Measurements from ENCODE around the gene FBLN1. TPM values are rescaled to one million over a fixed set of nuclear protein-coding genes. Genes with fewer than 3 reads are reported as not detected.

Gene FBLN1
- total RNA-seq, 1 experiment from 2014 or later = 183 TPM

DNA sequence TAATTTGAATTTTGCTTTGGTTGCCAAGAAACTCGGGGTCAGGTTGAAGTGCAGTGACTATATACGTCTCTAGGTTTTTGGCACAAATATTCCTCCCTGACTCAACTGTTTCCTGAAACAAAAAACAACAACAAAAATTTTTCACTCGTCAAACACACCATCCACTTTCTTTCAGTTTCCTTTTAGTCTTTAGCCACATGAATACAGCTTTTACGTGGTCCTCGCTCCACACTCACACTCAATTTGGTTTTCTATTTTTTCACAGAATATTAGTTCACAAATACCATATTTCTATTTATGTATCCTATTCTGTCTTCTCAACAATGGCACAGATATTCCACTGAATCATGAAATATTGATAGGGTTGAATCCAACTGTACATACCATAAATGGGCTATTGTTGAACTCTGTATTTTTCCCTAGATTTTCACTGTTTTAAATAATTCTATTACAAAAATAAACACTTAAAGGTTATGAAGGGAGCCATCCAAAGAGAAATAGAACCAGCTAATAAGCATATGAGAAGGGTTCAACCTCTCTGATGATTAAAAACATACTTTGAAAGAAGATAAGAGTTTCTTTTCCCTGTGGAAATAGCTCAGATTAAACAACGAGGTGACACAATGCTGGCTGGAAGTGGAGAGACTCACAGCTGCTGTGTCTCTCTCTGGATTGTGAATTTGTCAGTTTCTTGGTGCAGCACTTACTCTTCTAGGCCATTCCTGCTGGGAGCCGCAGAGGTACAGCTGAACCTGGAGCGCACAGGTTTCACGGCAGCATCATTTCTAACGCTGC, 5.1 kb upstream of the FBLN1 start:
- Mint-ChIP-seq H3K9me3 (peaks cover 6% of the 10 kb centered on the region), H3K27me3 (ENCODE audit: low read depth) (no peaks in the 10 kb centered on the region; the same call in 1 of the 2 replicates), H3K4me3 (no peak overlapping the region), H3K36me3 (no peaks in the 10 kb centered on the region; the same call in 1 of the 2 replicates), H3K27ac (no peak overlapping the region), H3K4me1 (peaks cover 35% of the 10 kb centered on the region)
- POLR2A ChIA-PET = interaction anchor here (0.5 kb wide), 1 partner anchor 56 kb away, joined by 3 read pairs; no protein-coding TSS in a partner anchor
- TF ChIP-seq, protein P1, sequence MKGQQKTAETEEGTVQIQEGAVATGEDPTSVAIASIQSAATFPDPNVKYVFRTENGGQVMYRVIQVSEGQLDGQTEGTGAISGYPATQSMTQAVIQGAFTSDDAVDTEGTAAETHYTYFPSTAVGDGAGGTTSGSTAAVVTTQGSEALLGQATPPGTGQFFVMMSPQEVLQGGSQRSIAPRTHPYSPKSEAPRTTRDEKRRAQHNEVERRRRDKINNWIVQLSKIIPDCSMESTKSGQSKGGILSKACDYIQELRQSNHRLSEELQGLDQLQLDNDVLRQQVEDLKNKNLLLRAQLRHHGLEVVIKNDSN (CRISPR knock-in tag; IDR thresholded peaks at IDR 0.05) = no peak
- TF ChIP-seq SP1 (CRISPR knock-in tag; conservative IDR thresholded peaks at IDR 0.05) = no peak
- TF ChIP-seq, protein P2, sequence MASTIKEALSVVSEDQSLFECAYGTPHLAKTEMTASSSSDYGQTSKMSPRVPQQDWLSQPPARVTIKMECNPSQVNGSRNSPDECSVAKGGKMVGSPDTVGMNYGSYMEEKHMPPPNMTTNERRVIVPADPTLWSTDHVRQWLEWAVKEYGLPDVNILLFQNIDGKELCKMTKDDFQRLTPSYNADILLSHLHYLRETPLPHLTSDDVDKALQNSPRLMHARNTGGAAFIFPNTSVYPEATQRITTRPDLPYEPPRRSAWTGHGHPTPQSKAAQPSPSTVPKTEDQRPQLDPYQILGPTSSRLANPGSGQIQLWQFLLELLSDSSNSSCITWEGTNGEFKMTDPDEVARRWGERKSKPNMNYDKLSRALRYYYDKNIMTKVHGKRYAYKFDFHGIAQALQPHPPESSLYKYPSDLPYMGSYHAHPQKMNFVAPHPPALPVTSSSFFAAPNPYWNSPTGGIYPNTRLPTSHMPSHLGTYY (CRISPR knock-in tag; IDR thresholded peaks at IDR 0.05) = no peak
- TF ChIP-seq NR1H2 (CRISPR knock-in tag; IDR thresholded peaks at IDR 0.05) = no peak
- no peak for TF ChIP-seq NR2C2 (CRISPR knock-in tag; IDR thresholded peaks at IDR 0.05)
- TF ChIP-seq ATF1 (CRISPR knock-in tag; IDR thresholded peaks at IDR 0.05) = no peak
- no peak for TF ChIP-seq ETV6 (CRISPR knock-in tag; IDR thresholded peaks at IDR 0.05)
- TF ChIP-seq, protein P3, sequence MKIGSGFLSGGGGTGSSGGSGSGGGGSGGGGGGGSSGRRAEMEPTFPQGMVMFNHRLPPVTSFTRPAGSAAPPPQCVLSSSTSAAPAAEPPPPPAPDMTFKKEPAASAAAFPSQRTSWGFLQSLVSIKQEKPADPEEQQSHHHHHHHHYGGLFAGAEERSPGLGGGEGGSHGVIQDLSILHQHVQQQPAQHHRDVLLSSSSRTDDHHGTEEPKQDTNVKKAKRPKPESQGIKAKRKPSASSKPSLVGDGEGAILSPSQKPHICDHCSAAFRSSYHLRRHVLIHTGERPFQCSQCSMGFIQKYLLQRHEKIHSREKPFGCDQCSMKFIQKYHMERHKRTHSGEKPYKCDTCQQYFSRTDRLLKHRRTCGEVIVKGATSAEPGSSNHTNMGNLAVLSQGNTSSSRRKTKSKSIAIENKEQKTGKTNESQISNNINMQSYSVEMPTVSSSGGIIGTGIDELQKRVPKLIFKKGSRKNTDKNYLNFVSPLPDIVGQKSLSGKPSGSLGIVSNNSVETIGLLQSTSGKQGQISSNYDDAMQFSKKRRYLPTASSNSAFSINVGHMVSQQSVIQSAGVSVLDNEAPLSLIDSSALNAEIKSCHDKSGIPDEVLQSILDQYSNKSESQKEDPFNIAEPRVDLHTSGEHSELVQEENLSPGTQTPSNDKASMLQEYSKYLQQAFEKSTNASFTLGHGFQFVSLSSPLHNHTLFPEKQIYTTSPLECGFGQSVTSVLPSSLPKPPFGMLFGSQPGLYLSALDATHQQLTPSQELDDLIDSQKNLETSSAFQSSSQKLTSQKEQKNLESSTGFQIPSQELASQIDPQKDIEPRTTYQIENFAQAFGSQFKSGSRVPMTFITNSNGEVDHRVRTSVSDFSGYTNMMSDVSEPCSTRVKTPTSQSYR (CRISPR knock-in tag; IDR thresholded peaks at IDR 0.05) = no peak
- no peak for TF ChIP-seq ZNF219 (CRISPR knock-in tag; IDR thresholded peaks at IDR 0.05; ENCODE audit: borderline replicate concordance)
- TF ChIP-seq, protein P4, sequence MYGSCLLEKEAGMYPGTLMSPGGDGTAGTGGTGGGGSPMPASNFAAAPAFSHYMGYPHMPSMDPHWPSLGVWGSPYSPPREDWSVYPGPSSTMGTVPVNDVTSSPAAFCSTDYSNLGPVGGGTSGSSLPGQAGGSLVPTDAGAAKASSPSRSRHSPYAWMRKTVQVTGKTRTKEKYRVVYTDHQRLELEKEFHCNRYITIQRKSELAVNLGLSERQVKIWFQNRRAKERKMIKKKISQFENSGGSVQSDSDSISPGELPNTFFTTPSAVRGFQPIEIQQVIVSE (CRISPR knock-in tag; IDR thresholded peaks at IDR 0.05; ENCODE audit: borderline replicate concordance) = no peak
- TF ChIP-seq, protein P5, sequence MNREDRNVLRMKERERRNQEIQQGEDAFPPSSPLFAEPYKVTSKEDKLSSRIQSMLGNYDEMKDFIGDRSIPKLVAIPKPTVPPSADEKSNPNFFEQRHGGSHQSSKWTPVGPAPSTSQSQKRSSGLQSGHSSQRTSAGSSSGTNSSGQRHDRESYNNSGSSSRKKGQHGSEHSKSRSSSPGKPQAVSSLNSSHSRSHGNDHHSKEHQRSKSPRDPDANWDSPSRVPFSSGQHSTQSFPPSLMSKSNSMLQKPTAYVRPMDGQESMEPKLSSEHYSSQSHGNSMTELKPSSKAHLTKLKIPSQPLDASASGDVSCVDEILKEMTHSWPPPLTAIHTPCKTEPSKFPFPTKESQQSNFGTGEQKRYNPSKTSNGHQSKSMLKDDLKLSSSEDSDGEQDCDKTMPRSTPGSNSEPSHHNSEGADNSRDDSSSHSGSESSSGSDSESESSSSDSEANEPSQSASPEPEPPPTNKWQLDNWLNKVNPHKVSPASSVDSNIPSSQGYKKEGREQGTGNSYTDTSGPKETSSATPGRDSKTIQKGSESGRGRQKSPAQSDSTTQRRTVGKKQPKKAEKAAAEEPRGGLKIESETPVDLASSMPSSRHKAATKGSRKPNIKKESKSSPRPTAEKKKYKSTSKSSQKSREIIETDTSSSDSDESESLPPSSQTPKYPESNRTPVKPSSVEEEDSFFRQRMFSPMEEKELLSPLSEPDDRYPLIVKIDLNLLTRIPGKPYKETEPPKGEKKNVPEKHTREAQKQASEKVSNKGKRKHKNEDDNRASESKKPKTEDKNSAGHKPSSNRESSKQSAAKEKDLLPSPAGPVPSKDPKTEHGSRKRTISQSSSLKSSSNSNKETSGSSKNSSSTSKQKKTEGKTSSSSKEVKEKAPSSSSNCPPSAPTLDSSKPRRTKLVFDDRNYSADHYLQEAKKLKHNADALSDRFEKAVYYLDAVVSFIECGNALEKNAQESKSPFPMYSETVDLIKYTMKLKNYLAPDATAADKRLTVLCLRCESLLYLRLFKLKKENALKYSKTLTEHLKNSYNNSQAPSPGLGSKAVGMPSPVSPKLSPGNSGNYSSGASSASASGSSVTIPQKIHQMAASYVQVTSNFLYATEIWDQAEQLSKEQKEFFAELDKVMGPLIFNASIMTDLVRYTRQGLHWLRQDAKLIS (CRISPR knock-in tag; IDR thresholded peaks at IDR 0.05; ENCODE audit: borderline replicate concordance) = no peak
- no peak for TF ChIP-seq ZNF138 (CRISPR knock-in tag; conservative IDR thresholded peaks at IDR 0.05)
- TF ChIP-seq MXD4 (CRISPR knock-in tag; IDR thresholded peaks at IDR 0.05; ENCODE audit: borderline replicate concordance) = no peak
- TF ChIP-seq CREB1 (CRISPR knock-in tag; IDR thresholded peaks at IDR 0.05) = no peak
- no peak for TF ChIP-seq NFE2L1 (CRISPR knock-in tag; IDR thresholded peaks at IDR 0.05)
- TF ChIP-seq, protein P6, sequence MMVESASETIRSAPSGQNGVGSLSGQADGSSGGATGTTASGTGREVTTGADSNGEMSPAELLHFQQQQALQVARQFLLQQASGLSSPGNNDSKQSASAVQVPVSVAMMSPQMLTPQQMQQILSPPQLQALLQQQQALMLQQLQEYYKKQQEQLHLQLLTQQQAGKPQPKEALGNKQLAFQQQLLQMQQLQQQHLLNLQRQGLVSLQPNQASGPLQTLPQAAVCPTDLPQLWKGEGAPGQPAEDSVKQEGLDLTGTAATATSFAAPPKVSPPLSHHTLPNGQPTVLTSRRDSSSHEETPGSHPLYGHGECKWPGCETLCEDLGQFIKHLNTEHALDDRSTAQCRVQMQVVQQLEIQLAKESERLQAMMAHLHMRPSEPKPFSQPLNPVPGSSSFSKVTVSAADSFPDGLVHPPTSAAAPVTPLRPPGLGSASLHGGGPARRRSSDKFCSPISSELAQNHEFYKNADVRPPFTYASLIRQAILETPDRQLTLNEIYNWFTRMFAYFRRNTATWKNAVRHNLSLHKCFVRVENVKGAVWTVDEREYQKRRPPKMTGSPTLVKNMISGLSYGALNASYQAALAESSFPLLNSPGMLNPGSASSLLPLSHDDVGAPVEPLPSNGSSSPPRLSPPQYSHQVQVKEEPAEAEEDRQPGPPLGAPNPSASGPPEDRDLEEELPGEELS (CRISPR knock-in tag; IDR thresholded peaks at IDR 0.05) = no peak
- TF ChIP-seq TP53 (CRISPR knock-in tag; IDR thresholded peaks at IDR 0.05) = no peak
- TF ChIP-seq, protein P7, sequence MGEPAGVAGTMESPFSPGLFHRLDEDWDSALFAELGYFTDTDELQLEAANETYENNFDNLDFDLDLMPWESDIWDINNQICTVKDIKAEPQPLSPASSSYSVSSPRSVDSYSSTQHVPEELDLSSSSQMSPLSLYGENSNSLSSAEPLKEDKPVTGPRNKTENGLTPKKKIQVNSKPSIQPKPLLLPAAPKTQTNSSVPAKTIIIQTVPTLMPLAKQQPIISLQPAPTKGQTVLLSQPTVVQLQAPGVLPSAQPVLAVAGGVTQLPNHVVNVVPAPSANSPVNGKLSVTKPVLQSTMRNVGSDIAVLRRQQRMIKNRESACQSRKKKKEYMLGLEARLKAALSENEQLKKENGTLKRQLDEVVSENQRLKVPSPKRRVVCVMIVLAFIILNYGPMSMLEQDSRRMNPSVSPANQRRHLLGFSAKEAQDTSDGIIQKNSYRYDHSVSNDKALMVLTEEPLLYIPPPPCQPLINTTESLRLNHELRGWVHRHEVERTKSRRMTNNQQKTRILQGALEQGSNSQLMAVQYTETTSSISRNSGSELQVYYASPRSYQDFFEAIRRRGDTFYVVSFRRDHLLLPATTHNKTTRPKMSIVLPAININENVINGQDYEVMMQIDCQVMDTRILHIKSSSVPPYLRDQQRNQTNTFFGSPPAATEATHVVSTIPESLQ (CRISPR knock-in tag; IDR thresholded peaks at IDR 0.05) = no peak
- no peak for TF ChIP-seq JAZF1 (CRISPR knock-in tag; IDR thresholded peaks at IDR 0.05)
- TF ChIP-seq, protein P8, sequence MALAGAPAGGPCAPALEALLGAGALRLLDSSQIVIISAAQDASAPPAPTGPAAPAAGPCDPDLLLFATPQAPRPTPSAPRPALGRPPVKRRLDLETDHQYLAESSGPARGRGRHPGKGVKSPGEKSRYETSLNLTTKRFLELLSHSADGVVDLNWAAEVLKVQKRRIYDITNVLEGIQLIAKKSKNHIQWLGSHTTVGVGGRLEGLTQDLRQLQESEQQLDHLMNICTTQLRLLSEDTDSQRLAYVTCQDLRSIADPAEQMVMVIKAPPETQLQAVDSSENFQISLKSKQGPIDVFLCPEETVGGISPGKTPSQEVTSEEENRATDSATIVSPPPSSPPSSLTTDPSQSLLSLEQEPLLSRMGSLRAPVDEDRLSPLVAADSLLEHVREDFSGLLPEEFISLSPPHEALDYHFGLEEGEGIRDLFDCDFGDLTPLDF (CRISPR knock-in tag; IDR thresholded peaks at IDR 0.05) = no peak
- ATAC-seq (no peak), DNase-seq (ENCODE audit: low spot score) (no peak)
- CTCF ChIA-PET = interaction anchor here (0.8 to 3.1 kb wide), 3 partner anchors 24 to 51 kb away, joined by 3 to 8 read pairs (median 4); no protein-coding TSS in a partner anchor
